Iris pigment epithelial cell (primary cell): ENCODE results near the gene PHF21A.

Experiments
- DNase-seq: peaks from one replicate; pipeline ENCODE4 v3.0.0-alpha.2; 2011; ENCODE audit warnings: low read depth

The PHF21A gene

DNA sequence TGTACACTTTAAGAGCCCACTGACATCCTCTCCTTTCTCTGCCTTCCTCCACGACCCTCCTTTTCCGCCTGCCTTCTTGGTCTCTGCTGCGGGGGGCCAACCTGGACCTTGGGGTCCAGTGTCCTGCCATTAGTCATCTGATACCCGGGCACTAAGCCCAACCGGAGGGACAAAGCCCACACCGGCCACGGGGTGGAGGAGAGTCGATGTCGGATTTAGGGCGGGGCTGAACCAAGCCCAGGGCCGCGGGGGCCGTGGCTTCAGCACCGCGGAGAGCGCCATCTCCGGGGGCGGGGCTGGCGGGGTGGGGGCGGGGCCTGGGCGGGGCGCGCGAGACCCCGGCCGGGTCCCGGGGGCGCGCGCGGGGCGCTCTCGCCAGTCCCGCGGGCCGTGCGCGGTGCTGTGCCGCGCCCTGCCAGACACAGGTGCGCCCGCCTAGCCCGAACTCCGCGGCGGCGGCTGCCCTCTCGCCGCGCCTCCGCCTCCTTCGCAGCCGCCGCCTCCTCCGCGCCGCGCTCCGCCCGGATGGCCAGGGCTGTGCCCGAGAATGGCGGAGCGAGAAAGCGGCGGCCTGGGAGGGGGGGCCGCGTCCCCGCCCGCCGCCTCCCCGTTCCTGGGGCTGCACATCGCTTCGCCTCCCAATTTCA is 235.9 kb downstream of the PHF21A start, which contains the start of gene MAPK8IP1:
TSS of gene MAPK8IP1 (plus strand) at position 378 of the 647 bp plus-strand sequence. CDS start at position 548, 170 bp downstream.
- DNase-seq = peak; percentile 18

DNA sequence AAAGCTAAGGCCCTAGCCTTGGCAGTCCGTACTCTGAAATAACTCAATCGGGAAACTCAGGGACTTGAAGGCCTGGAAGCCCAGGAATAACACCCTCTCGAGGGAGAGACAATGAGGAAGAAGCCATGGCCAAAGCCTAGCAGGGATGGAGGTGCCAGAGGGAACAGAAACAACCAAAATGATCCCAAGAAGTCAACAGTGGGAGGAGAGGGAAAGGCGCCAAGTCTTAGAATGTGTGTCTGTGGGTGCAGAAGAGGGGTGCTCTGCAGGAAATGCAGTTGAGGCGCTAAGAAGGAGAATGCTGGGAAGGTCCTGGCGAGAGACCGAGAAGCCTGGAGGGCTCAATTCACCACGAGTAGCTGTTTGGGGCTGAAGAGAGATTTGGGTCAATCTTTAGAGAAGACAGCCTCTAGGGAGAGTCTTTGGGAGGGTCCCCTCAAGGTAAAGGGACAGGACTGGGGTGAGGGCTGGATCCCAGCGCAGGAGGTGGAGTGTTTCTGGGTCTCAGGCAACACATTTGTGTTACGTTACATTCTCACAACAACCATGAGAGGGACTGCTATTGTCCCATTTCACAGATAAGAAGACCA is 236.6 kb downstream of the PHF21A start:
- no peak for DNase-seq
